HepG2 (cell line): ENCODE results near the gene ACVR2A. TPM values are rescaled to one million over a fixed set of nuclear protein-coding genes. Genes with fewer than 3 reads are reported as not detected.

Experiments used
- ATAC-seq: fragments of 200-7000 bp; cut with Tn5 transposase; 3 replicates; pipeline ENCODE4 v1.9.1; 2020; ENCODE audit warnings: mild to moderate bottlenecking, moderate library complexity
- BruUV-seq: library from RNA; stranded (reverse); fragments of 400-500 nt; replicated peaks from 2 replicates; lab custom pipeline; 2021; lab: Mats Ljungman, UMichigan
- CTCF ChIA-PET: fragments of 300-600 bp; formaldehyde crosslinking; extraction: SDS; loops from one replicate; lab custom pipeline; 2021; ENCODE audit warnings: low total read pairs, inconsistent platforms, low intra/inter-chr PET ratio; lab: Yijun Ruan, JAX
- POLR2A ChIA-PET: fragments of 350-600 bp; sonication (Branson Sonifier 250); formaldehyde crosslinking; loops from one replicate; lab custom pipeline; 2020; ENCODE audit warnings: antibody characterized with exemption, inconsistent platforms; lab: Yijun Ruan, JAX
- DNase-seq: peaks from one replicate; pipeline ENCODE4 v3.0.0-alpha.2; 2015; ENCODE audit warnings: low spot score
- FAIRE-seq: peaks from 3 replicates; lab custom pipeline; 2011; peaks lifted over from hg19 to GRCh38; lab: Jason Lieb, UNC
- H2AFZ ChIP-seq: one replicate; pipeline ENCODE4 v1.6.1; 2011; ENCODE audit warnings: low read length, inconsistent platforms
- H3K27ac ChIP-seq: fragments of 300-600 bp; 3 replicates; pipeline ENCODE4 v1.8.0; 2011; ENCODE audit warnings: mixed run types, mild to moderate bottlenecking, mixed read lengths, low read length, inconsistent platforms; ENCODE audit not compliant: insufficient read depth; ENCODE audit errors: extremely low read length
- H3K27me3 ChIP-seq, 2 experiments: fragments of 200-600 bp in 1 of 2; 2 replicates in 1 of 2; 3 replicates in 1 of 2; pipeline versions ENCODE4 v1.6.0 to v1.8.0; 2011; ENCODE audit warnings: low read length in 2 of 2, mild to moderate bottlenecking in 2 of 2, moderate library complexity in 2 of 2, inconsistent platforms in 1 of 2; ENCODE audit not compliant: insufficient read depth in 2 of 2, control insufficient read depth in 1 of 2
- H3K36me3 ChIP-seq, 2 experiments: fragments of 200-600 bp in 1 of 2; replicated peaks in 1 of 2; 2 replicates in 1 of 2; 3 replicates in 1 of 2; pipeline versions ENCODE4 v1.5.1 to v1.8.0; 2011; ENCODE audit warnings: low read length in 2 of 2, inconsistent platforms in 1 of 2; ENCODE audit not compliant: insufficient read depth in 2 of 2, control insufficient read depth in 1 of 2
- H3K4me1 ChIP-seq: 2 replicates; pipeline ENCODE4 v1.5.1; 2012; ENCODE audit warnings: low read length, inconsistent platforms; ENCODE audit not compliant: insufficient read depth
- H3K4me2 ChIP-seq: 2 replicates; pipeline ENCODE4 v1.6.0; 2011; ENCODE audit warnings: low read depth, low read length, inconsistent platforms
- H3K4me3 ChIP-seq, 3 experiments: fragments of 200-600 bp in 1 of 3; sonication (generic), shearing (Covaris generic) in 1 of 3; replicated peaks in 1 of 3; 2 replicates each; pipeline ENCODE4 v1.5.1; 2011 to 2016; ENCODE audit warnings: low read length in 3 of 3, inconsistent platforms in 2 of 3, low read depth in 2 of 3, mild to moderate bottlenecking in 2 of 3, control low read depth in 1 of 3, mixed read lengths in 1 of 3; ENCODE audit not compliant: insufficient read depth in 1 of 3
- H3K79me2 ChIP-seq: one replicate; pipeline ENCODE4 v1.6.1; 2011; ENCODE audit warnings: low read length, inconsistent platforms; ENCODE audit not compliant: insufficient read depth
- H3K9ac ChIP-seq: 2 replicates; pipeline ENCODE4 v1.6.0; 2011; ENCODE audit warnings: mild to moderate bottlenecking, low read depth, low read length, inconsistent platforms; ENCODE audit not compliant: insufficient read depth
- H3K9me3 ChIP-seq: 2 replicates; pipeline ENCODE4 v1.5.1; 2012; ENCODE audit warnings: mild to moderate bottlenecking, low read length
- H4K20me1 ChIP-seq: 2 replicates; pipeline ENCODE4 v1.6.0; 2011; ENCODE audit warnings: inconsistent platforms, mild to moderate bottlenecking, low read length, moderate library complexity; ENCODE audit not compliant: insufficient read depth
- EHMT2 ChIP-seq: fragments of 200-600 bp; sonication (generic); IDR thresholded peaks from 2 replicates; pipeline ENCODE4 v1.7.0; 2017; ENCODE audit warnings: antibody characterized with exemption, low read depth, low read length, borderline replicate concordance
- HHEX ChIP-seq: IDR thresholded peaks from 2 replicates; pipeline ENCODE4 v1.6.1; 2016; ENCODE audit warnings: control low read depth
- WGBS: methylation state at CpG from one replicate; pipeline ENCODE4 v1.1.6; 2017; ENCODE audit warnings: low lambda C conversion rate; 5-methylcytosine and 5-hydroxymethylcytosine counted together
- in situ Hi-C: cut with HindIII; loops from 2 replicates; pipeline ENCODE4 v1.10.0; 2017; ENCODE audit warnings: low pct_unique_long_range_greater_than_20kb; ENCODE audit not compliant: extremely low pct_ligation_motif_present
- intact Hi-C: fragments of 100-400 bp; cut with micrococcal nuclease; formaldehyde crosslinking; loops from one replicate; pipeline ENCODE4 v1.10.0; 2022; ENCODE audit not compliant: unreplicated experiment
- polyA plus RNA-seq, 8 experiments: library from polyadenylated mRNA; depleted of rRNA in 3 of 8; stranded (reverse) in 7 of 8; unstranded in 1 of 8; fragments of >200 nt; fragmentation: Illumina TruSeq in 4 of 8; extraction: Trizol in 4 of 8; gene quantifications; 2 replicates each; pipeline versions ENCODE4 v1.2.1 to v1.2.3, GENCODE V29; 2011 to 2016; ENCODE audit warnings: low read depth in 4 of 8, missing spikeins in 1 of 8, mixed read lengths in 1 of 8; ENCODE audit not compliant: insufficient read depth in 1 of 8
- small RNA-seq, 3 experiments: library from RNA; depleted of rRNA; stranded (forward); fragments of <200 nt; gene quantifications; one replicate each; pipeline ENCODE3, GENCODE V24; 2012; ENCODE audit warnings: low read depth in 2 of 3, low replicate concordance in 1 of 3; ENCODE audit not compliant: insufficient read length in 3 of 3, insufficient read depth in 2 of 3
- total RNA-seq, 5 experiments: library from RNA; depleted of rRNA; stranded (reverse); fragments of >200 nt; fragmentation: Illumina TruSeq; extraction: Trizol; gene quantifications; 2 replicates each; pipeline ENCODE4 v1.2.3, GENCODE V29; 2016; ENCODE audit warnings: low read depth in 1 of 5

ACVR2A gene
- total and polyA plus RNA-seq, 2 of the 13 experiments (the other 11 are each of a cell fraction or from before 2014, with no cell fraction given), result 8.3 to 18.0 TPM

GRCh38 chr2:147977679-147978078, 132.8 kb downstream of the ACVR2A start:
- in situ Hi-C loops, result no loop called here
- ChIA-PET POLR2A (no interaction called here), CTCF (no interaction called here)
- Histone ChIP-seq H2AFZ (no peak overlapping the region), H3K4me2 (no peak overlapping the region), H3K79me2 (peaks cover 78% of the 10 kb centered on the region), H3K9ac (no peak overlapping the region), H3K9me3 (no peaks in the 10 kb centered on the region), H3K4me3 (no peak overlapping the region), H4K20me1 (peaks cover 12% of the 10 kb centered on the region), H3K36me3 (peaks cover 0 to 7% of the 10 kb centered on the region in 2 experiments; a peak in 4 of 5 replicates), H3K27ac (no peak overlapping the region), H3K27me3 (no peaks in the 10 kb centered on the region), H3K4me1 (no peaks in the 10 kb centered on the region)
- TF ChIP-seq HHEX, result no peak
- TF ChIP-seq EHMT2, result no peak
- intact Hi-C loops, result no loop called here
- no peak for FAIRE-seq
- no peak for DNase-seq
- BruUV-seq, result no TSS peak
- peak; percentile 61 for ATAC-seq
- 95% methylated on average over 2 of the region's 3 CpGs for WGBS

Small RNAs within 50 kb of the gene (small RNA-seq; reads per million reads assigned to genes)
- 0 reads per million in 3 experiments for gene RNU6-1275P

Other genes with a start within 250 kb of the ACVR2A start
- 84.8 and 135 TPM in 2 replicates for gene ORC4, start 175.7 kb downstream of the ACVR2A start, total RNA-seq (2016; rRNA removed; fragmentation: Illumina TruSeq; extraction: Trizol)
- gene ORC4, start 175.7 kb downstream of the ACVR2A start, polyA plus RNA-seq (2011; rRNA removed), result 26.4 and 28.6 TPM in 2 replicates
- 12.9 and 13.5 TPM in 2 replicates for gene MBD5, start 176.1 kb downstream of the ACVR2A start, total RNA-seq (2016; rRNA removed; fragmentation: Illumina TruSeq; extraction: Trizol)
- 20.1 and 26.4 TPM in 2 replicates for gene MBD5, start 176.1 kb downstream of the ACVR2A start, polyA plus RNA-seq (2011; rRNA removed)